MM.1S (cell line): ENCODE results near the gene RNF38.

Experiments
- DNase-seq: peaks from one replicate; pipeline ENCODE4 v3.0.0-alpha.2; 2015
- H2AFZ ChIP-seq: fragments of 300-600 bp; sonication (generic); 2 replicates; pipeline ENCODE4 v1.6.0; 2016; ENCODE audit warnings: antibody characterized with exemption, low read length
- H3F3A ChIP-seq: fragments of 300-600 bp; sonication (generic); 2 replicates; pipeline ENCODE4 v1.6.1; 2016; ENCODE audit warnings: mild to moderate bottlenecking, antibody characterized with exemption, low read length, moderate library complexity, mixed read lengths; ENCODE audit not compliant: insufficient read depth
- H3K27ac ChIP-seq: fragments of 300-600 bp; sonication (generic); 2 replicates; pipeline ENCODE4 v1.5.1; 2016; ENCODE audit warnings: mild to moderate bottlenecking, low read length
- H3K27me3 ChIP-seq: fragments of 300-600 bp; sonication (generic); replicated peaks from 2 replicates; pipeline ENCODE4 v1.6.0; 2016; ENCODE audit warnings: low read length; ENCODE audit not compliant: insufficient read depth
- H3K36me3 ChIP-seq: fragments of 300-600 bp; sonication (generic); replicated peaks from 2 replicates; pipeline ENCODE4 v1.6.1; 2016; ENCODE audit warnings: mild to moderate bottlenecking, low read length, mixed read lengths; ENCODE audit not compliant: insufficient read depth
- H3K4me1 ChIP-seq: fragments of 300-600 bp; sonication (generic); 2 replicates; pipeline ENCODE4 v1.6.1; 2016; ENCODE audit warnings: low read length, mixed read lengths
- H3K4me2 ChIP-seq: fragments of 300-600 bp; sonication (generic); 2 replicates; pipeline ENCODE4 v1.6.0; 2016; ENCODE audit warnings: low read depth, low read length
- H3K4me3 ChIP-seq: fragments of 300-600 bp; sonication (generic); 2 replicates; pipeline ENCODE4 v1.5.1; 2016; ENCODE audit warnings: low read length, mixed read lengths
- H3K79me2 ChIP-seq: fragments of 300-600 bp; sonication (generic); 2 replicates; pipeline ENCODE4 v1.6.1; 2016; ENCODE audit warnings: mixed run types, low read length, mixed read lengths
- H3K9ac ChIP-seq: fragments of 300-600 bp; sonication (generic); 2 replicates; pipeline ENCODE4 v1.6.1; 2016; ENCODE audit warnings: low read length, mixed read lengths
- H3K9me2 ChIP-seq: fragments of 300-600 bp; sonication (generic); replicated peaks from 2 replicates; pipeline ENCODE4 v1.6.1; 2016; ENCODE audit warnings: mild to moderate bottlenecking, low read length, mixed read lengths; ENCODE audit not compliant: insufficient read depth
- H3K9me3 ChIP-seq: fragments of 300-600 bp; sonication (generic); replicated peaks from 2 replicates; pipeline ENCODE4 v1.6.1; 2016; ENCODE audit warnings: mild to moderate bottlenecking, low read length, mixed read lengths; ENCODE audit not compliant: insufficient read depth
- H4K20me1 ChIP-seq: fragments of 300-600 bp; sonication (generic); 2 replicates; pipeline ENCODE4 v1.6.1; 2016; ENCODE audit warnings: mild to moderate bottlenecking, low read length, moderate library complexity, mixed read lengths; ENCODE audit not compliant: insufficient read depth
- EZH2 ChIP-seq: fragments of 300-600 bp; sonication (generic); optimal IDR thresholded peaks from 2 replicates; pipeline ENCODE3; 2017; ENCODE audit warnings: low read depth, mild to moderate bottlenecking, antibody characterized with exemption, low read length, mixed read lengths
- EZH2phosphoT487 ChIP-seq: fragments of 300-600 bp; sonication (generic); IDR thresholded peaks from 2 replicates; pipeline ENCODE4 v1.6.1; 2018; ENCODE audit warnings: antibody characterized with exemption, low read length
- TF ChIP-seq, protein P1 (sequence below): fragments of 300-600 bp; sonication (generic); IDR thresholded peaks from 2 replicates; pipeline ENCODE4 v1.5.1; 2016; ENCODE audit warnings: antibody characterized with exemption, low read length, mixed read lengths

RNF38 gene

GRCh38 chr9:36437790-36438189, 37.7 kb upstream of the RNF38 start:
- H3K9ac ChIP-seq, result no peak overlapping the region
- no peak overlapping the region for H3K27ac ChIP-seq
- DNase-seq, result no peak
- H3K36me3 ChIP-seq, result no peaks in the 10 kb centered on the region
- H3K4me2 ChIP-seq, result no peak overlapping the region
- H3F3A ChIP-seq, result no peaks in the 10 kb centered on the region
- no peaks in the 10 kb centered on the region for H4K20me1 ChIP-seq
- no peaks in the 10 kb centered on the region for H3K9me2 ChIP-seq
- H3K9me3 ChIP-seq, result no peaks in the 10 kb centered on the region
- H3K4me1 ChIP-seq, result no peaks in the 10 kb centered on the region
- no peaks in the 10 kb centered on the region for H3K27me3 ChIP-seq
- TF ChIP-seq, protein P1, sequence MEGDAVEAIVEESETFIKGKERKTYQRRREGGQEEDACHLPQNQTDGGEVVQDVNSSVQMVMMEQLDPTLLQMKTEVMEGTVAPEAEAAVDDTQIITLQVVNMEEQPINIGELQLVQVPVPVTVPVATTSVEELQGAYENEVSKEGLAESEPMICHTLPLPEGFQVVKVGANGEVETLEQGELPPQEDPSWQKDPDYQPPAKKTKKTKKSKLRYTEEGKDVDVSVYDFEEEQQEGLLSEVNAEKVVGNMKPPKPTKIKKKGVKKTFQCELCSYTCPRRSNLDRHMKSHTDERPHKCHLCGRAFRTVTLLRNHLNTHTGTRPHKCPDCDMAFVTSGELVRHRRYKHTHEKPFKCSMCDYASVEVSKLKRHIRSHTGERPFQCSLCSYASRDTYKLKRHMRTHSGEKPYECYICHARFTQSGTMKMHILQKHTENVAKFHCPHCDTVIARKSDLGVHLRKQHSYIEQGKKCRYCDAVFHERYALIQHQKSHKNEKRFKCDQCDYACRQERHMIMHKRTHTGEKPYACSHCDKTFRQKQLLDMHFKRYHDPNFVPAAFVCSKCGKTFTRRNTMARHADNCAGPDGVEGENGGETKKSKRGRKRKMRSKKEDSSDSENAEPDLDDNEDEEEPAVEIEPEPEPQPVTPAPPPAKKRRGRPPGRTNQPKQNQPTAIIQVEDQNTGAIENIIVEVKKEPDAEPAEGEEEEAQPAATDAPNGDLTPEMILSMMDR, result no peak
- TF ChIP-seq EZH2phosphoT487, result no peak
- TF ChIP-seq EZH2, result no peak
- peaks cover 9% of the 10 kb centered on the region; the same call in 1 of the 2 replicates for H3K79me2 ChIP-seq
- no peak overlapping the region for H3K4me3 ChIP-seq
- H2AFZ ChIP-seq, result no peak overlapping the region

DNA sequence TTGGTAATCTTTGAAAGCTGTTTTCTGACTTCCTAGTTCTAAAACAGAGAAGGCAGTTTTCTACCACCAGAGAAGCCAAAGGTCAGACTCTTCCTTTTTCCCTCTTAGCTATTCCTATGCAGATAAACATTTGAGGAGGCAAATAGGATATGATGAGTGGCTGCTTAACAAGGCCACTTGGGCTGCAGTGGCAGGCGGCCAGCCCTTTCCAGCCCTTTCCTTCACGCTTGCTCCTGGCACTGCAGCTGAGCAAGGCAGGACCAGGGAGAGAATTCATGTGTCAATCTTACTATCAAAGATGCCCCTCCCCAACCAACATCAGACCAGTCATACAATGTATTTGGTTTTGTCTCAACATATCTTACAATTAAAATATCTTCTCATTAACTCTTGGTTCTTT, 36.8 kb upstream of the RNF38 start:
- Histone ChIP-seq H3K9me3 (no peaks in the 10 kb centered on the region), H3K9me2 (no peaks in the 10 kb centered on the region), H3K27ac (no peak overlapping the region), H3K4me1 (no peaks in the 10 kb centered on the region), H3K79me2 (peaks cover 5% of the 10 kb centered on the region; the same call in 1 of the 2 replicates), H3K4me3 (no peak overlapping the region), H3K36me3 (no peaks in the 10 kb centered on the region), H3F3A (no peaks in the 10 kb centered on the region), H3K9ac (no peak overlapping the region), H3K4me2 (no peak overlapping the region), H2AFZ (no peak overlapping the region), H3K27me3 (no peaks in the 10 kb centered on the region), H4K20me1 (no peaks in the 10 kb centered on the region)
- TF ChIP-seq EZH2 (no peak), EZH2phosphoT487 (no peak)
- TF ChIP-seq, protein P1, result no peak
- DNase-seq, result no peak

GRCh38 chr9:36433386-36433785, 33.3 kb upstream of the RNF38 start:
- H3K9me3 ChIP-seq, result no peaks in the 10 kb centered on the region

More at GRCh38 chr9:36433386-36433785, 33.3 kb upstream of the RNF38 start:
- Histone ChIP-seq H4K20me1 (no peaks in the 10 kb centered on the region), H3K27ac (no peak overlapping the region), H3K27me3 (no peaks in the 10 kb centered on the region), H3K4me2 (no peak overlapping the region), H3K79me2 (0 out of 2 replicates have a peak, but pooled peaks cover 4% of the 10 kb centered on the region), H2AFZ (no peak overlapping the region), H3K36me3 (no peaks in the 10 kb centered on the region), H3K9me2 (no peaks in the 10 kb centered on the region), H3K9ac (no peak overlapping the region), H3K4me3 (no peak overlapping the region), H3F3A (no peaks in the 10 kb centered on the region), H3K4me1 (no peaks in the 10 kb centered on the region)
- no peak for DNase-seq
- TF ChIP-seq EZH2 (no peak), EZH2phosphoT487 (no peak)
- TF ChIP-seq, protein P1, result no peak
